Astrocyte (in vitro differentiated cells and primary cell): Measurements from ENCODE around the gene FAM25G.
"Not testable (repeated sequence)": the region's sequence is repeated elsewhere in the genome, so short reads cannot be mapped to it uniquely, and the experiment has no call there.

Source experiments
- EZH2 ChIP-seq: IDR thresholded peaks from 2 replicates; pipeline ENCODE4 v1.6.1; 2012; ENCODE audit warnings: mild to moderate bottlenecking, low read length, inconsistent platforms; ENCODE audit not compliant: insufficient read depth
- TF ChIP-seq, protein P1 (sequence below): IDR thresholded peaks from 2 replicates; pipeline ENCODE4 v1.5.1; 2011; ENCODE audit warnings: low read depth, mild to moderate bottlenecking, inconsistent platforms, low read length, moderate library complexity; ENCODE audit not compliant: insufficient read depth

DNA sequence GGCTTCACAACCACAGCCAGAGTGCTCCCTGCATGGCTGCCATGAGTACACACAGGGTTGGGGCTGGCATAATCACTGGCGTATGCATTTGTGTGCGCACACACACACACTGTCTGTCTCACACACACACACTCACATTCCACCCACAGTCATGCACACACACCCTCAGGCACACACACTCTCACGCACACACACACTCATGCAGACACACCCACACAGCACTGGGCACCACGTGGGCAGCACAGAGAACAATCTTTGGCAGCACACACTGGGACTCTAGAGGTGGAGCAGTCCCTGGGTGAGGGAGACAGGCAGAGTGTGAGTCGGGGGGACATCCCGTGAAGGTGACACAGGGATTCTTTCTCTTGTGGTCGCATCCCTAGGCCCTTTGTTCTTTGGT, 18.0 kb downstream of the FAM25G start:
- TF ChIP-seq, protein P1, sequence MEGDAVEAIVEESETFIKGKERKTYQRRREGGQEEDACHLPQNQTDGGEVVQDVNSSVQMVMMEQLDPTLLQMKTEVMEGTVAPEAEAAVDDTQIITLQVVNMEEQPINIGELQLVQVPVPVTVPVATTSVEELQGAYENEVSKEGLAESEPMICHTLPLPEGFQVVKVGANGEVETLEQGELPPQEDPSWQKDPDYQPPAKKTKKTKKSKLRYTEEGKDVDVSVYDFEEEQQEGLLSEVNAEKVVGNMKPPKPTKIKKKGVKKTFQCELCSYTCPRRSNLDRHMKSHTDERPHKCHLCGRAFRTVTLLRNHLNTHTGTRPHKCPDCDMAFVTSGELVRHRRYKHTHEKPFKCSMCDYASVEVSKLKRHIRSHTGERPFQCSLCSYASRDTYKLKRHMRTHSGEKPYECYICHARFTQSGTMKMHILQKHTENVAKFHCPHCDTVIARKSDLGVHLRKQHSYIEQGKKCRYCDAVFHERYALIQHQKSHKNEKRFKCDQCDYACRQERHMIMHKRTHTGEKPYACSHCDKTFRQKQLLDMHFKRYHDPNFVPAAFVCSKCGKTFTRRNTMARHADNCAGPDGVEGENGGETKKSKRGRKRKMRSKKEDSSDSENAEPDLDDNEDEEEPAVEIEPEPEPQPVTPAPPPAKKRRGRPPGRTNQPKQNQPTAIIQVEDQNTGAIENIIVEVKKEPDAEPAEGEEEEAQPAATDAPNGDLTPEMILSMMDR = not testable (repeated sequence)
- TF ChIP-seq EZH2 = not testable (repeated sequence)
